Measurements from ENCODE around the gene IFNA17. TPM values are rescaled to one million over a fixed set of nuclear protein-coding genes. Genes with fewer than 3 reads are reported as not detected.
"Not testable (repeated sequence)": the region's sequence is repeated elsewhere in the genome, so short reads cannot be mapped to it uniquely, and the experiment has no call there.

IFNA17 gene
- total RNA-seq, 1 experiment from 2014 or later: not detected

GRCh38 chr9:21244836-21245235 lies 16.8 kb upstream of the IFNA17 start:
- intact Hi-C loops (cut with micrococcal nuclease; ENCODE audit: unreplicated experiment): no loop called here
- no peak for DNase-seq (ENCODE audit: low spot score)
- no peaks in the 10 kb centered on the region for H3K36me3 ChIP-seq (ENCODE audit: insufficient read depth, low read length, poor library complexity, severe bottlenecking)
- POLR2A ChIA-PET (ENCODE audit: low non-redundant PET): no interaction called here
- H3K27me3 ChIP-seq (replicated peaks; ENCODE audit: insufficient read depth, low read depth, low read length, poor library complexity): peaks cover 10% of the 10 kb centered on the region
- TF ChIP-seq EZH2 (IDR thresholded peaks at IDR 0.05; ENCODE audit: borderline replicate concordance, low read depth, low read length, poor library complexity, severe bottlenecking) (no peak), CTCF (conservative IDR thresholded peaks at IDR 0.05; ENCODE audit: low read depth, low read length) (no peak)
- H3K4me3 ChIP-seq (ENCODE audit: low read depth, low read length, poor library complexity, severe bottlenecking): no peak overlapping the region
- H3K9me3 ChIP-seq (ENCODE audit: low read depth, low read length, poor library complexity, severe bottlenecking): no peaks in the 10 kb centered on the region
- no peaks in the 10 kb centered on the region for H3K4me1 ChIP-seq (ENCODE audit: insufficient read depth, low read length, poor library complexity, severe bottlenecking)
- CTCF ChIA-PET: no interaction called here
- H3K27ac ChIP-seq (ENCODE audit: low read depth, low read length, poor library complexity, severe bottlenecking): no peak overlapping the region
- BruUV-seq (replicated peaks): no TSS peak

- ChIA-PET POLR2A (ENCODE audit: low non-redundant PET) (no interaction called here), CTCF (no interaction called here)
- H3K4me1 ChIP-seq (ENCODE audit: insufficient read depth, low read length, poor library complexity, severe bottlenecking): no peaks in the 10 kb centered on the region
- DNase-seq (ENCODE audit: low spot score): no peak
- H3K9me3 ChIP-seq (ENCODE audit: low read depth, low read length, poor library complexity, severe bottlenecking): no peaks in the 10 kb centered on the region
- no TSS peak for BruUV-seq (replicated peaks)
- intact Hi-C loops (cut with micrococcal nuclease; ENCODE audit: unreplicated experiment): no loop called here
- no peak within 1 kb of the TSS for H3K27ac ChIP-seq (ENCODE audit: low read depth, low read length, poor library complexity, severe bottlenecking)
- no peak for TF ChIP-seq CTCF (conservative IDR thresholded peaks at IDR 0.05; ENCODE audit: low read depth, low read length)
- TF ChIP-seq EZH2 (IDR thresholded peaks at IDR 0.05; ENCODE audit: borderline replicate concordance, low read depth, low read length, poor library complexity, severe bottlenecking): no peak
- H3K4me3 ChIP-seq (ENCODE audit: low read depth, low read length, poor library complexity, severe bottlenecking): no peak within 1 kb of the TSS
- peaks cover 6% of the 10 kb centered on the region for H3K27me3 ChIP-seq (replicated peaks; ENCODE audit: insufficient read depth, low read depth, low read length, poor library complexity)
- no peaks in the 10 kb centered on the region for H3K36me3 ChIP-seq (ENCODE audit: insufficient read depth, low read length, poor library complexity, severe bottlenecking)
Measured at GRCh38 chr9:21239911-21240310, 11.9 kb upstream of the IFNA17 start, which contains the start of gene IFNA14. TSS of gene IFNA14 (minus strand) at chr9:21240005. CDS start at chr9:21239935, 70 bp downstream.

DNA sequence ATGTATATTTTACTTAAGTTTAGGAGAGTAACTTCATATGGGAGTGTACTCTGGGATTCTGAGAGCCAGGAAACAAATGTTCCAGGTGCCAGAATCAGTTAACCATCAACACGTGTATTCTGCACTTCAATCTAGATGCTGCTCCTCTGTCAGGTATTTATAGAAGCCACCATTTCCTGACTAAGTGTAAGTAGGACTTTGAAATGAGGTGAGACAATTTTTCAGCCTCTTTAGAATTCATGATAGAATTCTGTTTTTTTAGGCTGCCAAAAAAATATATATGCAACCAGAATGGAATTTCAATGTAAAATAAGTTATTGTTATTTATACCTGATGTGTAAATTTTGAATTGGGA lies 8.3 kb upstream of the IFNA17 start:
- DNase-seq (ENCODE audit: low spot score): not testable (repeated sequence)

More for the DNA sequence above, 8.3 kb upstream of the IFNA17 start:
- H3K27me3 ChIP-seq (replicated peaks; ENCODE audit: insufficient read depth, low read depth, low read length, poor library complexity); CTCF ChIA-PET; H3K36me3 ChIP-seq (ENCODE audit: insufficient read depth, low read length, poor library complexity, severe bottlenecking); BruUV-seq (replicated peaks); H3K27ac ChIP-seq (ENCODE audit: low read depth, low read length, poor library complexity, severe bottlenecking); POLR2A ChIA-PET (ENCODE audit: low non-redundant PET); H3K9me3 ChIP-seq (ENCODE audit: low read depth, low read length, poor library complexity, severe bottlenecking); H3K4me3 ChIP-seq (ENCODE audit: low read depth, low read length, poor library complexity, severe bottlenecking); intact Hi-C loops (cut with micrococcal nuclease; ENCODE audit: unreplicated experiment); H3K4me1 ChIP-seq (ENCODE audit: insufficient read depth, low read length, poor library complexity, severe bottlenecking): not testable (repeated sequence)

Data from A673 (cell line).